GM12892 (cell line): ENCODE measurements around the gene RADX.

Experiments used
- POLR2A ChIP-seq: IDR thresholded peaks from 2 replicates; pipeline ENCODE4 v1.6.1; 2011; ENCODE audit warnings: low read depth, low read length, control low read depth
- POLR2AphosphoS5 ChIP-seq: IDR thresholded peaks from 2 replicates; pipeline ENCODE4 v1.6.1; 2011; ENCODE audit warnings: low read depth, low read length, control low read depth
- TAF1 ChIP-seq: IDR thresholded peaks from 2 replicates; pipeline ENCODE4 v1.6.1; 2011; ENCODE audit warnings: low read depth, mild to moderate bottlenecking, control low read depth, low read length, borderline replicate concordance

GRCh38 chrX:106606571-106606970 is 5.2 kb upstream of the RADX start:
- TF ChIP-seq POLR2A (no peak), TAF1 (no peak), POLR2AphosphoS5 (no peak)
